OCI-LY3 (cell line): ENCODE data around the gene RHOH.

ENCODE experiments used
- CTCF ChIP-seq: fragments of 200-600, 300-600 bp; sonication (generic); IDR thresholded peaks from 2 replicates; pipeline ENCODE4 v1.5.1; 2014; ENCODE audit warnings: antibody characterized with exemption, low read length, low read depth
- EZH2phosphoT487 ChIP-seq: fragments of 200-600 bp; shearing (Covaris generic); IDR thresholded peaks from 2 replicates; pipeline ENCODE4 v1.6.1; 2018; ENCODE audit warnings: antibody characterized with exemption, mixed run types, low read depth

GRCh38 chr4:40243386-40243948, 46.6 kb downstream of the RHOH start:
- TF ChIP-seq CTCF: no peak
- no peak for TF ChIP-seq EZH2phosphoT487
